Body of pancreas (tissue), 4 donors: ENCODE results near the gene TJAP1. TPM values are rescaled to one million over a fixed set of nuclear protein-coding genes. Genes with fewer than 3 reads are reported as not detected.

Experiments
- ATAC-seq: fragments of 150-250 bp; one replicate; pipeline ENCODE4 v1.9.1; 2016
- DNase-seq, 4 donors: peaks; one replicate each; pipeline ENCODE4 v3.0.0-alpha.2; 2019
- H3K27ac ChIP-seq, 4 donors: fragments of 200-600 bp; sonication (generic); 1 replicate in 3 of 4; 2 replicates in 1 of 4; pipeline versions ENCODE4 v1.5.1 to v1.6.1; 2016 to 2019; ENCODE audit warnings: mild to moderate bottlenecking in 1 of 4, mixed read lengths in 1 of 4, moderate library complexity in 1 of 4
- H3K27me3 ChIP-seq, 2 donors: fragments of 200-600 bp; sonication (generic); one replicate each; pipeline ENCODE4 v1.6.0; 2016; ENCODE audit warnings: mild to moderate bottlenecking in 1 of 2
- H3K36me3 ChIP-seq, 2 donors: fragments of 200-600 bp; sonication (generic); replicated peaks in 1 of 2; 2 replicates each; pipeline ENCODE4 v1.5.1; 2016; ENCODE audit warnings: low read depth in 2 of 2; ENCODE audit not compliant: insufficient read depth in 1 of 2
- H3K4me1 ChIP-seq: fragments of 200-600 bp; sonication (generic); one replicate; pipeline ENCODE4 v1.6.0; 2016
- H3K4me3 ChIP-seq, 2 donors: fragments of 200-600 bp; sonication (generic); 1 replicate in 1 of 2; 2 replicates in 1 of 2; pipeline ENCODE4 v1.5.1; 2016 to 2019
- H3K9me3 ChIP-seq, 3 donors: fragments of 200-600 bp; sonication (generic); 1 replicate in 2 of 3; 2 replicates in 1 of 3; pipeline ENCODE4 v1.5.1; 2016
- POLR2A ChIP-seq, 3 donors: fragments of 450-650 bp; IDR thresholded peaks; one replicate each; pipeline ENCODE4 v1.6.1; 2016; ENCODE audit warnings: antibody characterized with exemption in 3 of 3, mild to moderate bottlenecking in 2 of 3
- WGBS, 2 donors: methylation state at CpG; one replicate each; pipeline ENCODE4 v1.1.5; 2017; 5-methylcytosine and 5-hydroxymethylcytosine counted together
- intact Hi-C: fragments of 100-400 bp; cut with DNase I; formaldehyde crosslinking; loops from one replicate; pipeline ENCODE4 v1.15.1; 2023
- total RNA-seq, 2 donors: library from RNA; depleted of rRNA; stranded (reverse); fragments of >200 nt; gene quantifications; one replicate each; pipeline ENCODE4 v1.1.0, GENCODE V29; 2016
- TF ChIP-seq, protein P1 (sequence below), 7 experiments: fragments of 450-650 bp in 4 of 7; fragments of 200-600 bp in 3 of 7; sonication (generic) in 3 of 7; IDR thresholded peaks; one replicate each; pipeline ENCODE4 v1.5.1; 2016 to 2019; ENCODE audit warnings: antibody characterized with exemption in 7 of 7

The TJAP1 gene
- total RNA-seq, 2 donors from 2014 or later, result 16.9 to 47.5 TPM

DNA sequence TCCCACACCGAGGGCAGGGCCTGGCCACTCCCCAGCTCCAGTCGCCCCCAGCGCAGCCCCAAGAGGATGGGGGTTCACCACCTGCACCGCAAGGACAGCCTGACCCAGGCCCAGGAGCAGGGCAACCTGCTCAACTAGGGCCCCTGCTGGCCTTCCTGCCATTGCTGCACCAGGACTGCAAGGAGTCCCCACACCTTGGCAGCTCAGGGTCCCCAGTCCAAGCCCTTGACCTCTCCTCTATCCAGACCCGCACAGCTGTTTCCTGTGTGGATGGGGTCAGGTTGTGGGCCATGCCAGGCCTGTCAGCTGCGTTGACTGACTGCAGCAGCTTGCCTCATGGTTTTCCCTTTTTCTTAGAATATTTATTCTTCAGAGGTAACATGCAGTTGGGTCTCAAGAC, 28.3 kb downstream of the TJAP1 start:
- intact Hi-C loops, result loop anchor here (5.0 to 10.0 kb wide), 2 partner anchors 53 to 251 kb away; no protein-coding TSS in a partner anchor
- peaks cover 21% of the 10 kb centered on the region for H3K4me1 ChIP-seq
- peaks cover 2 to 22% of the 10 kb centered on the region in 2 donors for H3K36me3 ChIP-seq
- no peak overlapping the region for H3K4me3 ChIP-seq
- no peak for DNase-seq
- no peaks in the 10 kb centered on the region for H3K9me3 ChIP-seq
- H3K27me3 ChIP-seq, result no peaks in the 10 kb centered on the region
- H3K27ac ChIP-seq, result no peak overlapping the region
- no peak for ATAC-seq
- TF ChIP-seq, protein P1, sequence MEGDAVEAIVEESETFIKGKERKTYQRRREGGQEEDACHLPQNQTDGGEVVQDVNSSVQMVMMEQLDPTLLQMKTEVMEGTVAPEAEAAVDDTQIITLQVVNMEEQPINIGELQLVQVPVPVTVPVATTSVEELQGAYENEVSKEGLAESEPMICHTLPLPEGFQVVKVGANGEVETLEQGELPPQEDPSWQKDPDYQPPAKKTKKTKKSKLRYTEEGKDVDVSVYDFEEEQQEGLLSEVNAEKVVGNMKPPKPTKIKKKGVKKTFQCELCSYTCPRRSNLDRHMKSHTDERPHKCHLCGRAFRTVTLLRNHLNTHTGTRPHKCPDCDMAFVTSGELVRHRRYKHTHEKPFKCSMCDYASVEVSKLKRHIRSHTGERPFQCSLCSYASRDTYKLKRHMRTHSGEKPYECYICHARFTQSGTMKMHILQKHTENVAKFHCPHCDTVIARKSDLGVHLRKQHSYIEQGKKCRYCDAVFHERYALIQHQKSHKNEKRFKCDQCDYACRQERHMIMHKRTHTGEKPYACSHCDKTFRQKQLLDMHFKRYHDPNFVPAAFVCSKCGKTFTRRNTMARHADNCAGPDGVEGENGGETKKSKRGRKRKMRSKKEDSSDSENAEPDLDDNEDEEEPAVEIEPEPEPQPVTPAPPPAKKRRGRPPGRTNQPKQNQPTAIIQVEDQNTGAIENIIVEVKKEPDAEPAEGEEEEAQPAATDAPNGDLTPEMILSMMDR (IDR thresholded peaks at IDR 0.05), result no peak
- TF ChIP-seq POLR2A (IDR thresholded peaks at IDR 0.05), result no peak
- 53 to 78% methylated on average over 3 to 6 of the region's 6 CpGs for WGBS, 2 donors

DNA sequence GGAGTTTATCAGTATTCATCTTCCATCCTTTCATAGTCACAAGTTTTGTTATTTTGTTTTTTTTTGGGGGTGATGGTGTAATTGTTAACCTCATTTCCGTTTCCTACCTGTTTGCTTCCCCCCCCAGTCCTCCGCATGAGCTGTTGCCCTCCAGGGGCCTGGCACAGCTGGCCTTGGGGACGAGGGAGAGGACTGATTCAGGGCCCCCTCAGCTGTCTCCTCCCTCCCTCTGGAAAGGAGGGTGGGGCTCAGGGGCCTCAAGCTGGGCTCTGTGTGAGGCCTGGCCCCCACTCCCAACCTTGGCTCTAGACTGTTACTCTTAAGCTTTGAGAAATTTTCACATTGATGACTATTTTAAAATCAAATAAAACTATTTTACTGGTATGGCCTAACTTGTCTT, 28.8 kb downstream of the TJAP1 start:
- no peak for TF ChIP-seq POLR2A (IDR thresholded peaks at IDR 0.05)
- TF ChIP-seq, protein P1 (IDR thresholded peaks at IDR 0.05), result no peak
- Histone ChIP-seq H3K4me3 (no peak overlapping the region), H3K4me1 (peaks cover 23% of the 10 kb centered on the region), H3K27ac (no peak overlapping the region), H3K9me3 (no peaks in the 10 kb centered on the region), H3K27me3 (no peaks in the 10 kb centered on the region), H3K36me3 (peaks cover 0 to 18% of the 10 kb centered on the region in 2 donors)
- DNase-seq (no peak), ATAC-seq (no peak)
- intact Hi-C loops, result loop anchor here (5.0 to 10.0 kb wide), 2 partner anchors 54 to 251 kb away; no protein-coding TSS in a partner anchor
- WGBS, 2 donors, result 79 to 81% methylated on average over 2 to 3 of the region's 3 CpGs

DNA sequence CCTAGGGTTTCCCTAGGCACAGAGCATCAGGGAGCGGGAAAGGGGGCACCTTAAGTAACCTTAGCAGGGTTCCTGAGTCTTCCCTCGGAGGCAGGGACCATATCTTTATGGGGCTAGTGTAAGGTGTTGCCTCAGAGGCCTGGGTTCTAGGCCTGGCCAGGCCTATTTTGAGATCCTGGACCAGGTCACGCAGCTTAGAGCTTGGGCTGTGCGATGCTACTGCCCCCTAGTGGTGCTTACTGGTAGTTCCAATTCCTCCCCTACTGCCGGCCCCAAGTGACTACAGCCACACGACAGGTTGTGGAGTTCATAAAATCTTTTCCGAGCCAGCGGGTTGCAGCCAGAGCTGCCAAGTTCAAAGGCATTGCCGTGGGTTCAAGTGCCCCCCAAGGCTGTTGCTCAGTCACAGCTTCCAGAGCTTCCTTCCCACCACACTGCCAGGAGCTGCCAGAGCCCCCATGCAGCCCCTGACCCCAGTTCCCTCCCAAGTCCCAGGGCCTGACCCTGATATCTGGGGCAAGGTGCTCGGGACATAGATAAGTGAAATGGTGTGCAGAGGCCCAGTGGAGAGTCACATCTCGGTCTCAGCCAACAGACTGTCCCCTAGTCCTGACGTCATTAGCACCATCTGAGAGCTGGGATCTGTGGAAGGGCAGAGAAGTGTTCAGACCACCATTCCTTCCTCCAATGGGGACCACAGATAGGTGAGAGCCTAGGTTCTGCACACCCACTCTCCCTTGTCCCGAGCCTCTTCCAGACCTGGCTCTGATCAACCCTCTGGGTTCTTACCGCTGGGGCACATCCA, 29.5 kb downstream of the TJAP1 start:
- intact Hi-C loops, result loop anchor here (5.0 to 10.0 kb wide), 2 partner anchors 55 to 252 kb away; no protein-coding TSS in a partner anchor
- ATAC-seq (peak; percentile 66), DNase-seq (peak; percentile 80 to 86 (median 82))
- 22% methylated on average over 14 of the region's 14 CpGs for WGBS, 2 donors
- no peaks in the 10 kb centered on the region for H3K9me3 ChIP-seq
- no peak overlapping the region for H3K4me3 ChIP-seq
- H3K27ac ChIP-seq, result no peak overlapping the region
- TF ChIP-seq POLR2A (IDR thresholded peaks at IDR 0.05), result no peak
- TF ChIP-seq, protein P1 (IDR thresholded peaks at IDR 0.05), result peak; percentile 93 to 97 (median 94)
- peaks cover 0 to 21% of the 10 kb centered on the region in 2 donors for H3K36me3 ChIP-seq
- H3K27me3 ChIP-seq, result no peaks in the 10 kb centered on the region
- H3K4me1 ChIP-seq, result peaks cover 23% of the 10 kb centered on the region

DNA sequence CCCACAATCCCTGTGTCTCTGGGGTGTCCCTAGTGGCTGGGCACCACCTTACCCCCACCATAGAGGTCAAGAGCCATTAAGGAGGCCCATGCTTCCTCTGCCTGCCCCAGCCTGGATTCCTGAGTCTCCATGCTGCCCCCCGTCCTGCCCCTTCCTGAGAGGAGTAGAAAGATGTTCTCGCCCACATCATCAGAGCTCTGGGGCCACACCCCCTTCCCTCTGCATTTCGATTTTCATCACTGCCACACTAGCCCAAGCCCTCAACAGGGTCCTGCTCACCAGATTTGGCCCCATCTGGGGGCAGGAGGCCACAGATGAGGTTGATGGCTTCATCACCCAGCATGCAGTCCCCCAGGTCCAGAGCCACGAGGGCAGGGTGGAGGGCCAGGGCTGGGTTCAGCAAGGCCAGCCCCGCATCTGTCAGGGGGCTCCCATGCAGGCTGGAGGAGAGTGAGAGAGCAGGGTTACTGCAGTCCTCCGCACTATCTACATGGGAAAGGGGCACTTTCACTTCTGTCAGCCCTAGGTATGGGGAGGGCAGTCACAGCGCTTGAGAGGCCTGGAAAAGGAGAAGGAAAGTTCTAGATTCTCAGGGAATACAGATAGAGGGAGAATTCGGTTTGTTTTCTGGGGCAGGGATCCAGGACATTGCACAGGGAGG, 31.2 kb downstream of the TJAP1 start:
- peaks cover 0 to 25% of the 10 kb centered on the region in 2 donors for H3K36me3 ChIP-seq
- H3K9me3 ChIP-seq, result no peaks in the 10 kb centered on the region
- no peak overlapping the region for H3K4me3 ChIP-seq
- DNase-seq (no peak), ATAC-seq (no peak)
- no peak overlapping the region for H3K27ac ChIP-seq
- TF ChIP-seq POLR2A (IDR thresholded peaks at IDR 0.05), result no peak
- TF ChIP-seq, protein P1 (IDR thresholded peaks at IDR 0.05), result no peak
- intact Hi-C loops, result loop anchor here (5.0 to 10.0 kb wide), 2 partner anchors 56 to 254 kb away; no protein-coding TSS in a partner anchor
- H3K4me1 ChIP-seq, result peaks cover 23% of the 10 kb centered on the region
- WGBS, 2 donors, result 72 to 73% methylated on average over 6 to 8 of the region's 8 CpGs
- no peaks in the 10 kb centered on the region for H3K27me3 ChIP-seq
